Amniotic epithelial cell (primary cell): Measurements from ENCODE around the gene PTGER4.
A peak's percentile ranks its signal among the peaks of the same experiment; 100 is the strongest.

Experiments
- DNase-seq: peaks from one replicate; pipeline ENCODE4 v3.0.0-alpha.2; 2010; ENCODE audit warnings: low read depth

The PTGER4 gene

GRCh38 chr5:40669606-40670390 is 9.9 kb upstream of the PTGER4 start:
- DNase-seq: peak; percentile 41

- DNase-seq: no peak
Measured at GRCh38 chr5:40672425-40672824, 7.3 kb upstream of the PTGER4 start.

GRCh38 chr5:40674661-40675235 is 5.0 kb upstream of the PTGER4 start:
- no peak for DNase-seq

- no peak for DNase-seq
Measured at GRCh38 chr5:40675396-40676133, 4.2 kb upstream of the PTGER4 start.

- DNase-seq: peak; percentile 64
Measured at GRCh38 chr5:40676613-40677343, 2.9 kb upstream of the PTGER4 start.

- DNase-seq: no peak
Measured at GRCh38 chr5:40677456-40677855, 2.3 kb upstream of the PTGER4 start.

GRCh38 chr5:40678026-40678425 is 1.7 kb upstream of the PTGER4 start:
- DNase-seq: peak; percentile 15

- peak; percentile 42 for DNase-seq
Measured at GRCh38 chr5:40678460-40679147, 1.1 kb upstream of the PTGER4 start.

GRCh38 chr5:40679148-40679912 is 385 bp upstream of the PTGER4 start:
- DNase-seq: peak; percentile 76

- DNase-seq: no peak
Measured at GRCh38 chr5:40680741-40681362, 1.1 kb downstream of the PTGER4 start.

GRCh38 chr5:40681363-40682153 is 1.8 kb downstream of the PTGER4 start:
- peak; percentile 16 for DNase-seq

GRCh38 chr5:40682154-40683017 is 2.7 kb downstream of the PTGER4 start:
- DNase-seq: peak; percentile 81

- no peak for DNase-seq
Measured at GRCh38 chr5:40683305-40683704, 3.6 kb downstream of the PTGER4 start.

- no peak for DNase-seq
Measured at GRCh38 chr5:40685193-40685592, 5.5 kb downstream of the PTGER4 start.

GRCh38 chr5:40685976-40686486 is 6.3 kb downstream of the PTGER4 start:
- no peak for DNase-seq

- no peak for DNase-seq
Measured at GRCh38 chr5:40687321-40687720, 7.6 kb downstream of the PTGER4 start.

GRCh38 chr5:40688127-40688761 is 8.5 kb downstream of the PTGER4 start:
- peak; percentile 79 for DNase-seq

GRCh38 chr5:40688996-40689395 is 9.3 kb downstream of the PTGER4 start:
- DNase-seq: no peak
